Endothelial cell of umbilical vein (primary cell): ENCODE data around the gene PDGFRB.

Experiments used
- CTCF ChIP-seq, 2 donors: IDR thresholded peaks; 1 replicate in 1 of 2; 2 replicates in 1 of 2; pipeline ENCODE4 v1.5.1; 2011; ENCODE audit warnings: low read length in 2 of 2, mild to moderate bottlenecking in 2 of 2, moderate library complexity in 2 of 2, control low read depth in 1 of 2, inconsistent platforms in 1 of 2, low read depth in 1 of 2; ENCODE audit not compliant: insufficient read depth in 1 of 2; ENCODE audit errors: extremely low read depth in 1 of 2
- EZH2 ChIP-seq: IDR thresholded peaks from 2 replicates; pipeline ENCODE4 v1.6.1; 2012; ENCODE audit warnings: borderline replicate concordance, low read depth, mild to moderate bottlenecking, moderate library complexity, low read length, inconsistent platforms; ENCODE audit not compliant: severe bottlenecking
- FOS ChIP-seq: IDR thresholded peaks from 2 replicates; pipeline ENCODE4 v1.6.1; 2011; ENCODE audit warnings: mild to moderate bottlenecking, low read length, moderate library complexity, borderline replicate concordance; ENCODE audit not compliant: insufficient read depth
- GATA2 ChIP-seq: IDR thresholded peaks from 2 replicates; pipeline ENCODE4 v1.7.0; 2011; ENCODE audit warnings: low read depth, mild to moderate bottlenecking, moderate library complexity, mixed read lengths, low read length; ENCODE audit not compliant: insufficient read length, insufficient read depth
- JUN ChIP-seq: IDR thresholded peaks from 2 replicates; pipeline ENCODE4 v1.6.1; 2011; ENCODE audit warnings: borderline replicate concordance, low read depth; ENCODE audit not compliant: insufficient read length, insufficient read depth
- MAX ChIP-seq: IDR thresholded peaks from 2 replicates; pipeline ENCODE4 v1.6.1; 2011; ENCODE audit not compliant: insufficient read depth, insufficient read length
- MYC ChIP-seq: IDR thresholded peaks from one replicate; pipeline ENCODE4 v1.6.1; 2011; ENCODE audit warnings: mild to moderate bottlenecking, low read depth, low read length
- POLR2A ChIP-seq: IDR thresholded peaks from 2 replicates; pipeline ENCODE4 v1.6.1; 2012; ENCODE audit warnings: low read depth, mild to moderate bottlenecking, control low read depth, low read length
- POLR2AphosphoS5 ChIP-seq: IDR thresholded peaks from 2 replicates; pipeline ENCODE4 v1.6.1; 2012; ENCODE audit warnings: low read depth, mild to moderate bottlenecking, control low read depth, low read length, moderate library complexity; ENCODE audit not compliant: insufficient read depth

- TF ChIP-seq POLR2A (no peak), CTCF (IDR thresholded peaks at IDR 0.05; ENCODE audit: extremely low read depth in 1 of 2, insufficient read depth in 1 of 2, low read depth in 1 of 2, low read length in 2 of 2) (no peak), POLR2AphosphoS5 (no peak), EZH2 (no peak), MAX (no peak), MYC (no peak), FOS (no peak), GATA2 (no peak), JUN (no peak)
Observed at GRCh38 chr5:150078802-150079689, 76.6 kb downstream of the PDGFRB start.
